Breast epithelium (tissue), 4 donors: ENCODE measurements around the gene COASY. TPM values are rescaled to one million over a fixed set of nuclear protein-coding genes. Genes with fewer than 3 reads are reported as not detected.

Source experiments
- DNase-seq, 2 donors: peaks; one replicate each; pipeline ENCODE4 v3.0.0-alpha.2; 2019; ENCODE audit warnings: low spot score in 2 of 2
- H3K27ac ChIP-seq, 2 donors: fragments of 200-600 bp; sonication (generic) in 1 of 2; one replicate each; pipeline ENCODE4 v1.5.1; 2016 to 2019; ENCODE audit warnings: mild to moderate bottlenecking in 1 of 2
- H3K27me3 ChIP-seq, 2 donors: fragments of 200-600 bp; sonication (generic) in 1 of 2; one replicate each; pipeline versions ENCODE4 v1.5.1 to v1.6.0; 2017 to 2019; ENCODE audit warnings: control low read depth in 1 of 2, mild to moderate bottlenecking in 1 of 2
- H3K36me3 ChIP-seq: fragments of 200-600 bp; one replicate; pipeline ENCODE4 v1.5.1; 2019
- H3K4me1 ChIP-seq, 2 donors: fragments of 200-600 bp; sonication (generic); one replicate each; pipeline ENCODE4 v1.5.1; 2016 to 2019; ENCODE audit warnings: control low read depth in 1 of 2
- H3K4me3 ChIP-seq, 3 donors: fragments of 200-600 bp; sonication (generic); 1 replicate in 2 of 3; 2 replicates in 1 of 3; pipeline ENCODE4 v1.5.1; 2016 to 2019; ENCODE audit warnings: mild to moderate bottlenecking in 3 of 3, moderate library complexity in 2 of 3
- H3K9me3 ChIP-seq, 2 donors: fragments of 200-600 bp; sonication (generic) in 1 of 2; one replicate each; pipeline ENCODE4 v1.5.1; 2016 to 2019; ENCODE audit warnings: control low read depth in 1 of 2
- POLR2A ChIP-seq: fragments of 450-650 bp; IDR thresholded peaks from one replicate; pipeline ENCODE4 v1.6.1; 2016; ENCODE audit warnings: antibody characterized with exemption, mild to moderate bottlenecking, moderate library complexity
- POLR2AphosphoS5 ChIP-seq, 3 donors: sonication (generic); formaldehyde crosslinking; IDR thresholded peaks; one replicate each; pipeline ENCODE4 v1.6.1; 2017; ENCODE audit warnings: antibody characterized with exemption in 3 of 3
- intact Hi-C: fragments of 100-400 bp; cut with DNase I; formaldehyde crosslinking; loops from one replicate; pipeline ENCODE4 v1.15.1; 2023; ENCODE audit warnings: low total_unique reads
- total RNA-seq, 3 donors: library from RNA; depleted of rRNA; stranded (reverse); fragments of >200 nt; gene quantifications; one replicate each; pipeline ENCODE4 v1.1.0, GENCODE V29; 2016
- TF ChIP-seq, protein P1 (sequence below), 3 donors: fragments of 450-650 bp; IDR thresholded peaks; one replicate each; pipeline ENCODE4 v1.5.1; 2016 to 2017; ENCODE audit warnings: antibody characterized with exemption in 3 of 3, mild to moderate bottlenecking in 3 of 3, moderate library complexity in 3 of 3

COASY gene
- total RNA-seq, 3 donors from 2014 or later, result 21.4 to 48.1 (median 26.9) TPM

DNA sequence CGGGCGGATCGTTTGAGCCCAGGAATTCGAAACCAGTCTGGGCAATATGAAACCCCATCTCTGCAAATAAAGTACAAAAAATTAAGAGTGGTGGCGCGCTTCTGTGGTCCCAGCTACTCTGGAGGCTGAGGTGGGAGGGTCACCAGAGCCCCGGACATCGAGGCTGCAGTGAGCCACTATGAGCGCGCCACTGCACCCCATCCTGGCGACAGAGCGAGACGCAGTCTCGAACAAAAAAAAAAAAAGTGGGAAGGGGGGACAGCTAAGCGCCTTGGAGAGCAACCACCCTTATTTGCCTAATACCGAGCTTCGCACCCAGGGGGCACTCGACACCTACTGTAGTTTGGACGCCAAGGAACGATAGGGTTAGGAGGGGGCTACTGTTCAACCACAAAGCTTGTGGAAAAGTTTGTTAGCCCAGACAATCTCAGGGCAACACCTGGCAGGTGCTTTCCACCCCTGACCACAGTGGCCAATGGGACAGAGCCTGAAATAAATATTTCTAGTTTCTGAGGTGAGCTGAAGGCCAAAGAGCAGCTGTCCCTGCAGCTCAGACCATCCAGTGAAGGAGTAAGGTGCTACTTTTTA lies 16.4 kb downstream of the COASY start:
- Histone ChIP-seq H3K4me1 (no peaks in the 10 kb centered on the region), H3K27me3 (no peaks in the 10 kb centered on the region), H3K4me3 (peak overlapping the region; percentile 54 to 67 (median 65)), H3K36me3 (peaks cover 3% of the 10 kb centered on the region), H3K9me3 (no peaks in the 10 kb centered on the region), H3K27ac (peak overlapping the region; percentile 76 to 80)
- intact Hi-C loops, result loop anchor here (10.0 kb wide), 1 partner anchor 96 kb away; the partner anchor contains the start of gene PLEKHH3
- DNase-seq, result peak in 1 of 2 donors; percentile 54
- TF ChIP-seq, protein P1, sequence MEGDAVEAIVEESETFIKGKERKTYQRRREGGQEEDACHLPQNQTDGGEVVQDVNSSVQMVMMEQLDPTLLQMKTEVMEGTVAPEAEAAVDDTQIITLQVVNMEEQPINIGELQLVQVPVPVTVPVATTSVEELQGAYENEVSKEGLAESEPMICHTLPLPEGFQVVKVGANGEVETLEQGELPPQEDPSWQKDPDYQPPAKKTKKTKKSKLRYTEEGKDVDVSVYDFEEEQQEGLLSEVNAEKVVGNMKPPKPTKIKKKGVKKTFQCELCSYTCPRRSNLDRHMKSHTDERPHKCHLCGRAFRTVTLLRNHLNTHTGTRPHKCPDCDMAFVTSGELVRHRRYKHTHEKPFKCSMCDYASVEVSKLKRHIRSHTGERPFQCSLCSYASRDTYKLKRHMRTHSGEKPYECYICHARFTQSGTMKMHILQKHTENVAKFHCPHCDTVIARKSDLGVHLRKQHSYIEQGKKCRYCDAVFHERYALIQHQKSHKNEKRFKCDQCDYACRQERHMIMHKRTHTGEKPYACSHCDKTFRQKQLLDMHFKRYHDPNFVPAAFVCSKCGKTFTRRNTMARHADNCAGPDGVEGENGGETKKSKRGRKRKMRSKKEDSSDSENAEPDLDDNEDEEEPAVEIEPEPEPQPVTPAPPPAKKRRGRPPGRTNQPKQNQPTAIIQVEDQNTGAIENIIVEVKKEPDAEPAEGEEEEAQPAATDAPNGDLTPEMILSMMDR (IDR thresholded peaks at IDR 0.05), result peak in 2 of 3 donors; percentile 63 to 76
- TF ChIP-seq POLR2AphosphoS5 (IDR thresholded peaks at IDR 0.05) (no peak), POLR2A (no peak)

DNA sequence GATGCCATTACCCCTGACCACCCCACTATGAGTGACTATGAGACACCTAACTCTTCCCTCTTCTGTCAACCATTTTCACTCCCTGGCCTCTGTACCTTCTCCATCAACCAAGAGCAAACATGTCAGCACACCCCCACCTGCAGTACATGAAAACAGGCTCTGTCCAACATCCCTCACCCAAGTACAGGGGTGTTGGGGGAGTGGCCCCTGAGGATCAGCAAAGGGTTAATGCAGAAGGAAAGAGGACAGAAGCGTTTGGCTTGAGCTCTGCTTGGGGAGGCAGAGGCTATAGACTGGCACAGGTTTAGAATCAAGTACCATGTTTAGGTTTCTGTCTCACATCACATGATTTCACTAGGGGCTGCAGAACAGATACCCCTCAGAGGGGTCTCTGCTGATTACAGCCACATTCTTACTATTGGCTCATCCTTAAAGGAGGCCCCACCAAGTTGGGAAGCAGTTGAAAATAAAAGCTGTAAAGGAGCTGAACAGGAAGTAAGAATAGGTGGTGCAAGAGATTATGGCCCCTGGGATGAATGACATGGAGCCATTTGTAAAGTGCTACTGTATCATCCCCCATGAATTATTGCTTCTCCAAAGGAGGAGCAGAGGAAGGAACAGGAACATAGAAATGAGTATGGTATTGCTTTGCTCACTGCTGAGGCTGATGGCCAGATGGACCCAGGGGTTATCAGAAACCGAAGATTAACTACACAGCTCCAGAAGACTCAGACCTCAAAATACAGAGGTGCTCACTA lies 18.0 kb downstream of the COASY start:
- no peaks in the 10 kb centered on the region for H3K4me1 ChIP-seq
- peak overlapping the region in 1 of 2 donors; percentile 48 for H3K27ac ChIP-seq
- H3K4me3 ChIP-seq, result no peak overlapping the region
- intact Hi-C loops, result loop anchor here (10.0 kb wide), 1 partner anchor 95 kb away; the partner anchor contains the start of gene PLEKHH3
- H3K36me3 ChIP-seq, result peaks cover 8% of the 10 kb centered on the region
- no peaks in the 10 kb centered on the region for H3K27me3 ChIP-seq
- no peak for DNase-seq
- H3K9me3 ChIP-seq, result no peaks in the 10 kb centered on the region
- TF ChIP-seq, protein P1 (IDR thresholded peaks at IDR 0.05), result no peak
- no peak for TF ChIP-seq POLR2AphosphoS5 (IDR thresholded peaks at IDR 0.05)
- TF ChIP-seq POLR2A, result no peak

DNA sequence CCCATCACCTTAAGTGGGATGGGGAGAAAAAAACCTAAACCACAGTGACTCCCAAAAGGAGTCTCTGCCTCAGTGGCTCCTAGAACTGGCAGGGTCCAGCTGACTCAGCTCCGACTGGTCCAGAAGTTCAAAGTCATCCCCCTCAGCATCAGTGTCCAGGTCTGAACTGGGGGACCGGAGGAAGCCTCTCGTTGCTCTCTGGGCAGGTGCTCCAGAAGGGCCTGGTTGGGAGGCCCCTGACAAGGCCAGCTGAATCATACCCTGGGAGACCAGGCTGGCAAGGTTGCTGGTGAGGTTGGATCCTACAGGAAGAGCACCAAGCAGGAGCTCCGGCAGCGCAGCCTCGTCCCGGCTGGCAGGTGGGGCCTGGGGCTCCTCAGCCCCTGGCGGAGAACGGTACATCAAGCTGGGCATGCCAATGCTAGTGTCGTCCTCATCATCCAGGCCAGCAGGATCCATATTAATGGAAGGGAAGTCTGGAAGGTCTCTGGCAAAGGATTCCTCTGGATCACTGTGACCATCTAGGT lies 19.9 kb downstream of the COASY start:
- no peak for TF ChIP-seq POLR2AphosphoS5 (IDR thresholded peaks at IDR 0.05)
- no peak for TF ChIP-seq POLR2A
- TF ChIP-seq, protein P1 (IDR thresholded peaks at IDR 0.05), result no peak
- H3K27ac ChIP-seq, result no peak overlapping the region
- H3K4me3 ChIP-seq, result no peak overlapping the region
- H3K27me3 ChIP-seq, result no peaks in the 10 kb centered on the region
- intact Hi-C loops, result no loop called here
- DNase-seq, result no peak
- no peaks in the 10 kb centered on the region for H3K9me3 ChIP-seq
- H3K4me1 ChIP-seq, result no peaks in the 10 kb centered on the region
- peaks cover 12% of the 10 kb centered on the region for H3K36me3 ChIP-seq

DNA sequence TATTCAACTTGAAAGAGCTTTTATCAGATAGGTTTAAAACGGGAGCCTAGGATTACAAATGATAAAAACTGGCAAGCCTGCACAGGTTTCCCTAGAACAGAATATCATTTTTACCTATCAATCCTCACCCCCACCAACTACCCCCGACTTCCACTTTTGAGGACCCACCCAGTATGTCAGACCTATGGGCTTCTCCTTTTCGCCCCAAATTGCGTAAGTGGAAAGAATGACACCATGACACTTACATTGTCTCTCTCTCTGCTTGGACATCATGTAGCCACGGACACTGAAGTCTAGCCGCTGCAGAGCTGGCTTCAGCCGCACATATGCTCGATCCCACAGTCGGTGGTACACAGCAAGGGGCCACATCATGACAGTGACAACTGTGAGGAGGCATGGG lies 22.9 kb downstream of the COASY start:
- H3K4me3 ChIP-seq, result no peak overlapping the region
- H3K4me1 ChIP-seq, result no peaks in the 10 kb centered on the region
- H3K36me3 ChIP-seq, result peaks cover 12% of the 10 kb centered on the region
- intact Hi-C loops, result no loop called here
- peak in 1 of 2 donors; percentile 27 for DNase-seq
- no peak overlapping the region for H3K27ac ChIP-seq
- no peaks in the 10 kb centered on the region for H3K27me3 ChIP-seq
- H3K9me3 ChIP-seq, result no peaks in the 10 kb centered on the region
- TF ChIP-seq POLR2AphosphoS5 (IDR thresholded peaks at IDR 0.05) (no peak), POLR2A (no peak)
- TF ChIP-seq, protein P1 (IDR thresholded peaks at IDR 0.05), result no peak

DNA sequence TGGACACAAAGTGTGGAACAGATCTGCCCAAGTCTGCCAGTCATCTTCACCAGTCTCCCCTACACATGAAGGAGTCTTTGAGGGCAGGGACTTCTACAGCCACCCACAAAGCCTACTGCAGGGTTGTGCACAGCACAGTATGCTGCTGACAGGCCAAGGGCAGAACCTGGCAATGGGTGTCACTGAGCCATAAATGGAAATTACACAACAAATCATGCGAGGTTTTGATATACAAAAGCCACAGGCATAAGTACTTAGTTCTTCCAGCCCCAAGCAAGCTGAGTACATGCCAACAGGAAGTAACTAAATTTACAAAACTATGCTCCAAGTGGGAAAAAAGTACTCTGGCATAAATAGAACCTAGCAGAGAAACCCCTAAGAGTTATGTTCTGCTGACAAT lies 23.4 kb downstream of the COASY start:
- no peaks in the 10 kb centered on the region for H3K27me3 ChIP-seq
- no peaks in the 10 kb centered on the region for H3K9me3 ChIP-seq
- DNase-seq, result peak in 1 of 2 donors; percentile 2
- intact Hi-C loops, result no loop called here
- no peak overlapping the region for H3K4me3 ChIP-seq
- no peak for TF ChIP-seq POLR2A
- TF ChIP-seq, protein P1 (IDR thresholded peaks at IDR 0.05), result no peak
- no peak for TF ChIP-seq POLR2AphosphoS5 (IDR thresholded peaks at IDR 0.05)
- no peaks in the 10 kb centered on the region for H3K4me1 ChIP-seq
- H3K36me3 ChIP-seq, result peaks cover 12% of the 10 kb centered on the region
- H3K27ac ChIP-seq, result no peak overlapping the region
